22Rv1 (cell line): ENCODE data around the gene INPP5A.

Experiments used
- ZFX ChIP-seq: fragments of 450-650 bp; IDR thresholded peaks from 2 replicates; pipeline ENCODE4 v1.6.1; 2017; ENCODE audit warnings: antibody characterized with exemption, borderline replicate concordance
- TF ChIP-seq, protein P1 (sequence below): fragments of 450-650 bp; IDR thresholded peaks from 2 replicates; pipeline ENCODE4 v1.5.1; 2017; ENCODE audit warnings: mild to moderate bottlenecking

DNA sequence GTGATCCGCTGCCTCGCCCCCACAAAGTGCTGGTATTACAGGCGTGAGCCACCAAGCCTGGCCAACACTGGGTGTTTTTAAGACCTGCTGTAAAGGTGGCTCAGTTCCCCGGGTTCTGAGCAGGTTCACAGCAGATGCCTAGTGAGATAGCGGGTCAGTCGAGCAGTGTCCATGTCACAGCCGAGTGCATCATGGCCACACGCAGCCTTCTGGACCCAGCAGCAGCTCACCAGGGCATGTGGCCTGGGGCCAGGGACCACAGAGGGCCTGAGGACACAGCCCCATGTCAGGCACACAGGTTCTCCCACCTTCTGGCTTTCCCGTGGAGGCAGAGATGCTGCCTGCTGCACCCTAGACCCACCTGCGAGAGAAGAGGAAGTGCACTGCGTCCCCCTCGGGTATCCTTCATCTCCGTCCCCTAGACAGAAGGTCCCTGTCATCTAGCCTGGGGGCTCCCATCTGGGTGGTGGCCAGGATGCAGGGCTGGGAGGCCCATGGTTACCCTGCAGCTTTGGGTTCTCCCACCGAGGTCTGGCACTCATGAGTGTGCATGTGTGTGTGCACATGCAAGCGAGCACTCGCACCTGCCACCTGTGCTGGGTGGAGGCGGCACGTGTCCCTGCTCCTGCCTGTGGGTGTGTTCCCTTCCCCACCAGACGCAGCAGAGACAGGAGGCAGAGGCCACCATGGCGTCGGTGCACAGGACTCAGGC, 149.8 kb downstream of the INPP5A start:
- TF ChIP-seq, protein P1, sequence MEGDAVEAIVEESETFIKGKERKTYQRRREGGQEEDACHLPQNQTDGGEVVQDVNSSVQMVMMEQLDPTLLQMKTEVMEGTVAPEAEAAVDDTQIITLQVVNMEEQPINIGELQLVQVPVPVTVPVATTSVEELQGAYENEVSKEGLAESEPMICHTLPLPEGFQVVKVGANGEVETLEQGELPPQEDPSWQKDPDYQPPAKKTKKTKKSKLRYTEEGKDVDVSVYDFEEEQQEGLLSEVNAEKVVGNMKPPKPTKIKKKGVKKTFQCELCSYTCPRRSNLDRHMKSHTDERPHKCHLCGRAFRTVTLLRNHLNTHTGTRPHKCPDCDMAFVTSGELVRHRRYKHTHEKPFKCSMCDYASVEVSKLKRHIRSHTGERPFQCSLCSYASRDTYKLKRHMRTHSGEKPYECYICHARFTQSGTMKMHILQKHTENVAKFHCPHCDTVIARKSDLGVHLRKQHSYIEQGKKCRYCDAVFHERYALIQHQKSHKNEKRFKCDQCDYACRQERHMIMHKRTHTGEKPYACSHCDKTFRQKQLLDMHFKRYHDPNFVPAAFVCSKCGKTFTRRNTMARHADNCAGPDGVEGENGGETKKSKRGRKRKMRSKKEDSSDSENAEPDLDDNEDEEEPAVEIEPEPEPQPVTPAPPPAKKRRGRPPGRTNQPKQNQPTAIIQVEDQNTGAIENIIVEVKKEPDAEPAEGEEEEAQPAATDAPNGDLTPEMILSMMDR, result no peak
- TF ChIP-seq ZFX, result no peak
